GM21390 (cell line): ENCODE measurements around the gene ERICH6B.

Experiments used
- ATAC-seq: cut with Tn5 transposase; IDR thresholded peaks from one replicate; pipeline ENCODE4 v1.9.1; 2021; ENCODE audit not compliant: unreplicated experiment

The ERICH6B gene

DNA sequence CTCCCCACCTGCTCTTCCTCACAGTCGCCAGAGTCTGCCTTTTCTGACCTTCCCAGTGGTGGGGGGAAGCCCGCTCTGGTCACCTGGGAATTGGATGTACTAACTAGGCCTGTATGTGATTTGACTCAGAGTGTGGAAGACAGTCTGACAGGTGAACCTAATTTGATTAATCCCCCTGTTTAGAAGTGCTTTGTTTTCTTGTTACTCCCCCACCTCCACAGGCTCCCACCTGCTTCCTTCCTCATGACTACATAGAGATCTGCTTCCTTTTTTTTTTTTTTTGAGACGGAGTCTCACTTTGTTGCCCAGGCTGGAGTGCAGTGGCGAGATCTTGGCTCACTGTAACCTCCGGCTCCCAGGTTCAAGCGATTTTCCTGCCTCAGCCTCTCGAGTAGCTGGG is 106.8 kb downstream of the ERICH6B start:
- ATAC-seq, result no peak

DNA sequence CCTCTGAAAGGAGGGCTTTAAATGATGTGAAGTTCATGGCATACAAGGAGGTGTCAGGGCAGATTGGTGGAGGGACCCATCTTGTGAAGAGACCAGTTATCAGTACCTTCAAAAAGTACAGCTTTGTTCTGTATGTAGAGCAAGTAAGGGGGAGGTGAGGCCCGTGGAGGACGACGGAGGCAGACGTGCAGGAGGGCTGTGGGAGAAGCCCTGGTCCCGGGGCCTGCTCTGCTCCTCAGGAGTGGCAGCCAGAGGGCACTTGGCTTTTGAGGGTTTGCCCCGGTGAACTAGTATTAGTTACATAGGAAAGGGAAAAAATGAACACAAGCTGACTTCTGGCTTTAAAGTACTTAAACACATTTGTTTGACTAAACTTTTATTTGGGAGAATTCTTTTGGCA is 108.7 kb downstream of the ERICH6B start:
- ATAC-seq, result no peak

DNA sequence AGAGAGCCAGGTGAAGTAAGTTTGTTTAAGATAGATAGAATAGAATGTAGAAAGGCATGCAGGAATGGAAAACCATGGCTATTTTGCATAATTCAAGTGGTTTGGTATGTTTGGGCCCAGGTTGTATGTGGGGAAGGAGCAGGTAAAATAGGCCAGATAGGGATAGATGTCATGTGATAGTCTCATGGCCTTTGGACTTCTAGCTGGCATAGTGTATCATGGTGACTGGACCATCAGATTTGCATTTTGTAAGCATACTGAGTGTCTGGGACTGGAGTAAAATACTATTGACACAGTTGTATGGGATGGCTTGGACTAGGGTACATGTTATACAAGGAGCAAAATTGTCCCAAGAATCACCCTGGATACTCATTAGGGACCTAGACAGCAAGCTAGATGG is 111.9 kb downstream of the ERICH6B start:
- ATAC-seq, result no peak

DNA sequence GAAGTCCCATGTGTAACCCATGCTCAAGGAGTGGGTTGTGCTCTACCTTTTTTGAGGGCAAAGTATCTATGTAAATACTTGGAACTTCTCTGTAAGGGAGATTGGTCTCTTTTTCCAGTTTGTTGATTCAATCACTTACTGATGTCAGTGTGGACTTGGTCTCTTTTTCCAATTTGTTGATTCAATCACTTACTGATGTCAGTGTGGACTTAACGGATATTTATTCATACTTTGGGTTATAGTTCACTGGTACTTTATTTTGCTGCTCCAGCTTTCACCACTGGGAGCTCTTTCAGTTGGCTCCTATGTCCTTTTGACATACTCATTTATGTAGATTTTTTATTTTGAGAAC is 114.4 kb downstream of the ERICH6B start:
- no peak for ATAC-seq

DNA sequence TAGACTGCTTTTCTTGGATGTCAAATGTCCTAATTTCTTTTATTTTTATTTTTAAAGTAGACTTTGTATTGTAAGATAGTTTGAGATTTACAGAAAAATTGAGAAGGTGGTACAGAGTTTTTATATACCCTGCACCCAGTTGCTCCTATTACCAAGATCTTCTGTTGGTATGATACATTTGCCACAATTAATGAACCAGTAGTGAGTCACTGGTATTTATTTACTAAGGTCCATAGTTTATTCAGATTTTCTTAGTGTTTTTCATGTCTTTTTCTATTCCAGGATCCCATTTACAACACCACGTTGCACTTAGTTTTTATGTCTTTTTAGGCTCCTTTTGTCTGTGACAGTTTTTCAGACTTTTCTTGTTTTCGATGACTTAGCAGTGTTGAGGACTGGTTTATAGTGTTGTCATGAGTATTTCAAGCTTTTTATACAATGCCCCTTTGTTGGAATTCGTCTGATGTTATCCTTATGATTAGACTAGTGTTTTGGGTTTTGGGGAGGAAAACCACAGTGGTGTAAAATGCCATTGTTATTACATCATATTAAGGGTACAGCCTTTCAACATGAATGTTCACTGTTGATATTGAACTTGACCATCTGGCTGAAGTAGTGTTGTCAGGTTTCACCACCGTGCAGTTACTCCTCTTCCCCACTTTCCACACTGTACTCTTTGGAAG is 114.9 kb downstream of the ERICH6B start:
- ATAC-seq, result no peak

DNA sequence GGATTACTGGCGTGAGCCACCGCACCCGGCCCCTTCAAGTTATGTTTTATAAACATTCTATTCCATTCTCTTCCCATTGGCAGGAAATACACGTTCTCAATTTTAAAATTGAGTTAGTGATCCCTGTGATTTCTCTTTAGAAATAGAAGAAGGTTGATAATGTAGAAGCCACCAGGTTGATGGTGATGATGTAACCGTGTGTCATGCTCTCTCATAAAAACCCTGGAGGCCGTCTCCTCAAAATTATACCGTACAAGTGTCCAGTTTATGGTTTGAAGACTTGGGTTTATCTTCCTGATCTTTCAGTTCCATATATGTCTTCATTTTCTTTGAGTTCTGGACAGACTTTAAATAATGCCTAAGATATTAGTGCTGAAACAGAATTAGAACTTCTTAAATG is 118.6 kb downstream of the ERICH6B start:
- no peak for ATAC-seq

DNA sequence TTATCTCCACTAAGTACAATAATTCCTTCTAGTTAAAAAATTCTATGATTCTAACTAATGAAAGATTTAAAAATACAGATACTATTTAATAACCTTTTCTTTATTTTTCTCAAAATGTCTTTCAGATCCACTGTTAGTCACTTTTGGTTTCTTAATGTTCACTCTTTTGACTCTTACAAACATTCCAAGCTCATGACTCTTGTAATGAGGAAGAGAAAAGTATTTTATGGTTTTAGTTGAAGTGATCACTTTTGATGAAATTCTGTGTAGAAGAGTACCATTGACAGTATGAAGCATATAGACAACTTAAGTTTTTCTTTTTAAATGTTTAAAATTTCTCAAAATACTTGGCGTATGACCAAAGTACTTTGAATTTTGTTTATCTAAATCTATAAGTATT is 123.0 kb downstream of the ERICH6B start:
- ATAC-seq, result no peak
